Right lobe of liver (tissue), 4 donors: ENCODE results near the gene PPP1CA.

ENCODE experiments used
- POLR2A ChIP-seq: fragments of 450-650 bp; IDR thresholded peaks from one replicate; pipeline ENCODE4 v1.6.1; 2017; ENCODE audit warnings: antibody characterized with exemption, mild to moderate bottlenecking
- TF ChIP-seq, protein P1 (sequence below), 4 donors: fragments of 200-600 bp in 3 of 4; fragments of 450-650 bp in 1 of 4; IDR thresholded peaks; one replicate each; pipeline versions ENCODE4 v1.5.1 to v1.8.0; 2016 to 2022; ENCODE audit warnings: antibody characterized with exemption in 4 of 4, mild to moderate bottlenecking in 2 of 4
- donor health status: DM: no; HTN: no; CAD: no.
- donor health status: DM: no; HTN: no; CAD: no.
- donor health status: DM: no; HTN: yes; CAD: no.

DNA sequence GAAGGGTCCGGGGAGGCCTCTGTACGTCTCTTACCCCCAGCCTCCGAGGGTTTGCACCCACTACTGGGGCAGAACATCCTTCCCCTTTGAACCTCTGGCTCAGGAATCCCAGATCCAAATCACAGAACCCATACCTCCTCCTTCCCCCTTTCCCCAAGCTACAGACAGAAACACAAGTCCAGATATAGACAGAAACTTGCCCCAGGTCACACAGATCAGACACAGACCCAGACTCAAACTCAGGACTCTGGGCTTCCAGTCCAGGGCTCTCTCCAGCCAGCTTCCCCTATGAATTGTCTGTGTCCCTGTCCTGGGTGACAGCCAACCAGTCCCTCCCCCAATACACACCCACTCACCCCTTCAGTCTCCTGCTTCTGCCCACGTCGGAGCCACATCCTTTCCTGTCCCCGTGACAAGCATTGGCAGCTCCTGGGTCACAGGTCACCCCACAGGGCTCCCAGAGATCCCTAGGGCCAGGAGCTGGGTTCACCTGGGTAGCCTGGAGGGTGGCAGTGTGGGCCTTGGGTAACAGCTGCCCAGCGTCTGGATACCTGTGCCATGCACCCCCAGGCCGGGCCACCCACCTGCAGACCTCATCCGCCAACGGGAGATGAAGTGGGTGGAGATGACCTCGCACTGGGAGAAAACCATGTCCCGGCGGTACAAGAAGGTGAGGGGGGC is 3.0 kb upstream of the PPP1CA start:
- no peak for TF ChIP-seq POLR2A
- TF ChIP-seq, protein P1, sequence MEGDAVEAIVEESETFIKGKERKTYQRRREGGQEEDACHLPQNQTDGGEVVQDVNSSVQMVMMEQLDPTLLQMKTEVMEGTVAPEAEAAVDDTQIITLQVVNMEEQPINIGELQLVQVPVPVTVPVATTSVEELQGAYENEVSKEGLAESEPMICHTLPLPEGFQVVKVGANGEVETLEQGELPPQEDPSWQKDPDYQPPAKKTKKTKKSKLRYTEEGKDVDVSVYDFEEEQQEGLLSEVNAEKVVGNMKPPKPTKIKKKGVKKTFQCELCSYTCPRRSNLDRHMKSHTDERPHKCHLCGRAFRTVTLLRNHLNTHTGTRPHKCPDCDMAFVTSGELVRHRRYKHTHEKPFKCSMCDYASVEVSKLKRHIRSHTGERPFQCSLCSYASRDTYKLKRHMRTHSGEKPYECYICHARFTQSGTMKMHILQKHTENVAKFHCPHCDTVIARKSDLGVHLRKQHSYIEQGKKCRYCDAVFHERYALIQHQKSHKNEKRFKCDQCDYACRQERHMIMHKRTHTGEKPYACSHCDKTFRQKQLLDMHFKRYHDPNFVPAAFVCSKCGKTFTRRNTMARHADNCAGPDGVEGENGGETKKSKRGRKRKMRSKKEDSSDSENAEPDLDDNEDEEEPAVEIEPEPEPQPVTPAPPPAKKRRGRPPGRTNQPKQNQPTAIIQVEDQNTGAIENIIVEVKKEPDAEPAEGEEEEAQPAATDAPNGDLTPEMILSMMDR (IDR thresholded peaks at IDR 0.05) = no peak
